ENCODE data around the gene FAM25A.
"Not testable (repeated sequence)": the region's sequence is repeated elsewhere in the genome, so short reads cannot be mapped to it uniquely, and the experiment has no call there.

Gene FAM25A

DNA sequence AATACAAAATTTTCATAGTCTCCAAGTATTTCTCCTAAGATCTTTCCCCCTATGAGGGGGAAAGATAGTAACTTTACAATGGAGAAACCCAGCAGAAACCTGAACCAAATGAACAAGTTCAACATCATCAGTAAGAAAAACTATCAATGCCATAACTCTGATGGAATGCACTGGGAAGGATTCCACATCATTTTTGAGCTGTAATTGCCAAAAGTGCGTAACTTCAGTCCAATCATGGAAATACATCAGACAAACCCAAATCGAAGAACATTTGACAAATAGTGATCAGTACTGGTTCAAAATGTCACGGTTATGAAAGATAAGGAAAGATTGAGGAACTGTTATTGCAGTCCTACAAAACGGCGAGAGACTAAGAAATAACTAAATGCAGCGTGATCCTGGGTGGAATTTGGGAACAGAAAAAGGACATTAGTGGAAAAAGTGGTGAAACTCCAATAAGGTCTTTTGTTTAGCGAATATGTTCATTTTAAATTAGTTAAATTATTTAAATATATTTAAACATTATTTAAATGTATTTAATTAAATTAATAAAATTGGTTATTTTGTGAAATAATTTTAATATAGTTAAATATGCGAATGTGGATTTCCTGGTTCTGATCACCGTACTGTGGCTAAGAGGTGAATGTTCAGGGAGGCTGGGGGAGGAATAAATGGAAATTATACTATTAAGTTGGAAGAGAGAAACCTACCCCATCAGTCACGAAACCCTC, 4.9 kb upstream of the FAM25A start:
- not testable (repeated sequence) for DNase-seq

DNA sequence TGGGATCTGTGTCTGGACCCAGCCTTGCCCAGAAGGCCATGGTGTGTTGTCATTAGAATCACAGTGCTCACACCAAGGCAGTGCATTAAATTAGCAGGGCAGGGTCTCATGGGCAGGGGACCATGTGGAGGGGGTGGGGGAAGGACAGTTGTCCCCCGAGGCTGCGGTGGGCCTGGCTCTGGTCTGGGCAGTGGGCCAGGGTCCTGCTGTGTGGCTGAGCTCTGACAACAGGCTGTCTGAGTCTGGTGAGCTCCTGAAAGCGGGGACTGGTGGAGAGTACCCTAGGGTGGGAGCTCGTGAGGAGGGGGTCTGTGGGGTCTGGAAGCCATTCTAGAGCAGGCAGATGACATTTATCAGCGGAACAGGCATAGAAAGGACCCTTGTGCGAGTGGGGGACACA, 2.0 kb upstream of the FAM25A start:
- DNase-seq = not testable (repeated sequence)

DNA sequence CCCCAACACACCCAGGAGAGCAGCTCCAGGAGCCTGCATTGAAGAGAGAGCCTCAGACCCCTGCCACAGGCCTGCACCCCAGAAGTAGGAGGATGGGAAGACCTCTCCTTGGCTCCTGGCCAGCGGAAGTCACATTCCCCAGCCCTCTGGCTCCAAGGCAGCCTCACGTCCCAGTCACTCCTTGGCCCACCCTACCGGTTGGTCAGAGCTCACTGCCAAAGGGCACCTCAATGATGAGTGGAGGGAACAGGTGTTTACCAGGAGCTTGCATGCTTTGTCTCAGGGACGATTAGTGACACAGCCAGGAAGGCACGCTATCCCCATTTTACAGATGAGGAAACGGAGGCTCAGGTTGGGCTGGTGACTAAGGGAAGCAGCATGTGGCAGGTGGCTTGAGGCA, 1.0 kb upstream of the FAM25A start:
- not testable (repeated sequence) for DNase-seq

DNA sequence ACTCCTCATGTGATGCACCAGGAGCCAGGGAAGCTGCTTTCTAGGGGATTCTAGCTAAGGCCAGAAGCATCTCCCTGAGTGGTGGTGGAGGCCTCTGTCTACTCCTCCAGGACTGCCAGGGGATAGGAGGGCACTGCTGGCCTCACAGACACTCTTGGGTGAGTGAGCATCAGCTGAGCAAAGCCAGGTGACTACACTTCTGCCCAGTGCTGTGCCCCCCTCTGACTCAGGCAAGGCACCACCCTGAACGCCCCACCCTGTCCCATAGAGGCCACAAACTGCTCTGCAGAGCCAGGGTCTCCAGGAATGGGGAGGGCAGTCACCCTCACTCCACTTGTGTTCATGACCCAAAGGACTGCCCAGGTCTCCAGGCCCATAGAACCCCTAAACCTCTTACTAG, 590 bp upstream of the FAM25A start:
- DNase-seq = not testable (repeated sequence)

DNA sequence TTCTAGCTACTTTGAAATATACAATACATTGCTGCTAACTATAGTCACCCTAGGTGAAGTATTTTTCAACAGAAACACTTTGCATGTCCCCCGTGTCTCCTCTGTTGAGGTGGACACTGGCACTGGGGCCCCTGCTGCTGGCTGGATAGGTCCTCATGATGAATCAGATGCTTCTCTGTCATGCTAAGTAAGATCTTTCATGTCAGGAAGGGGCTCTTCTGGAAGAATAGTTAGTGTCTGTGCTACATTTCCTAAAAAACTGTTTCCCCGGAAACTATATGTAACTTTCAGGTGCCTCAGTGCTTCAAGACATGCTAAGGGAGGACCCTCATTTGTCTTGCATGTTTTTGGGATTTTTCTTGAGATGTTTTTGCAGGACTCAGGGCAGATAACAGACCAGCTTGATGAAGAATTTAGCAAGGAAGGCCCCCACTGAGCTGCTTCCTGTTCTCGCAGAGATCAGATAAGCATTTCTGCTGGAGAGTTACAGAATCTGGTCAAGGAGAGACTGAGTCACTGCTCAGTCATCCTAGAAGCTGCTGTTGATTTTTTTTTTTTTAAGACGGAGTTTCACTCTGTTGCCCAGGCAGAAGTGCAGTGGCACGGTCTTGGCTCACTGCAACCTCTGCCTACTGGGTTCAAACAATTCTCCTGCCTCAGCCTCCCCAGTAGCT, 5.3 kb downstream of the FAM25A start:
- peak; percentile 76 for DNase-seq

DNA sequence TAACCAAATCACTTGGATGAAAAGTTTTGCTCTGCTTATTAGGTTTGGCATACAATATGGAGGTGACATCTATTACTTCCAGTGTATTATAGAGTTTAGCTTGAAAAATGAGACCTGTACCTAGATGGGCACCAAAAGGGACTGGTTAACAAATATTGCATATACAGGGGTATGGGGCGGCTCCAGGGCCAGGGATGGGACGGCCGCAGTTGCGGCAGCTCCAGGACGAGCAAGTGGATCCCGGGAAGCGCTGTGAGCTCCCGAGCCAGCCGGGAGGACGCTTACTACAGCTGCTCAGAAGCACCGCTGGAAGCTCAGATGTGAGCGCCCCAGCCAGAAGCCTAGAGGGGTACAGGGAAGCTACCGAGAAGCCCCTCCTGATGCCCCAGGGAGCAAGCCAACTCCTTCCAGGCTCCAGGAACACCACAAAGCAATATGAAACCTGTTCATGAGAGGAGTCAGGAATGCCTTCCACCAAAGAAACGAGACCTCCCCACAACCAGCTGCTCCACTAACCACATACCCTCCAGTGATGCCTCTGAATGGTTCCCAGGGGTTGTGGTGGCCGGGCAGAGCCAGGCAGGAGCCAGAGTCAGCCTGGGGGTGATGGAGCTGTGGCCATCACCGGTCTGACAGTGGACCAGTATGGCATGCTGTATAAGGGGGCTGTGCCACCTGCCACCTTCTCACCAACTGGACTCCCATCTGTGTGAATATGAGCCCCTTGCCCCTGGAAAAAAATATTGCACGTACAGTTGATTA, 6.8 kb downstream of the FAM25A start:
- not testable (repeated sequence) for DNase-seq

DNA sequence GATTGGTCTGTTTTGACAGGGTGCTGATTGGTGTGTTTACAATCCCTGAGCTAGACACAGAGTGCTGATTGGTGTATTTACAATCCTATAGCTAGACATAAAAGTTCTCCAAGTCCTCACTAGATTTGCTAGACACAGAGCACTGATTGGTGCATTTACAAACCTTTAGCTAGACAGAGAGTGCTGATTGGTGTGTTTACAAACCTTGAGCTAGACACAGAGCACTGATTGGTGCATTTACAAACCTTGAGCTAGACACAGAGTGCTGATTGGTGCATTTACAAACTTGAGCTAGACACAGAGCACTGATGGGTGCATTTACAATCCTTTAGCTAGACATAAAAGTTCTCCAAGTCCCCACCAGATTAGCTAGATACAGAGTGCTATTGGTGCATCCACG, 10.3 kb downstream of the FAM25A start:
- DNase-seq = not testable (repeated sequence)

DNA sequence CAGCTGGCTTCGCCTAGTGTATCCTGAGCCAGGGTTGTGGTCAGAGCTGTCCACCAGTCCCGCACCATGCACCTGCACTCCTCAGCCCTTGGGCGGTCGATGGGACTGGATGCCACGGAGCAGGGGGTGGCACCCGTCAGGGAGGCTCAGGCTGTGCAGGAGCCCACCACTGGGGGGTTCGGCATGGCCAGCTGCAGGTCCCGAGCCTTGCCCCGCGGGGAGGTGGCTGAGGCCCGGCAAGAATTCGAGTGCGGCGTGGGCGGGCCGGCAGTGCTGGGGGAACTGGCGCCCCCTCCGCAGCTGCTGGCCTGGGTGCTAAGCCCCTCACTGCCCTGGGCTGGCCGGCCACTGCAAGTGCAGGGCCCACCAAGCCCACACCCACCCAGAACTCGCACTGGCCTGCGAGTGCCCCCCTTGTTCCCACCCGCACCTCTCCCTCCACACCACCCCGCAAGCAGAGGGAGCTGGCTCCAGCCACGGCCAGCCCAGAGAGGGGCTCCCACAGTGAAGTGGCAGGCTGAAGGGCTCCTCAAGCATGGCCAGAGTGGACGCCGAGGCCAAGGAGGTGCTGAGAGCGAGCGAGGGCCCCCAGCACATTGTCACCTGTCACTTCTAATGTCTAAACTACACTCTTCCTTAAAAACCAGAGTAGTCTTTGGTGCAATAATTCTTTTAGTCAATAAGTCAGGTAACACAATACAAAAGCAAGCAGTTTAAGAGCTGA, 11.0 kb downstream of the FAM25A start:
- no peak for DNase-seq

DNA sequence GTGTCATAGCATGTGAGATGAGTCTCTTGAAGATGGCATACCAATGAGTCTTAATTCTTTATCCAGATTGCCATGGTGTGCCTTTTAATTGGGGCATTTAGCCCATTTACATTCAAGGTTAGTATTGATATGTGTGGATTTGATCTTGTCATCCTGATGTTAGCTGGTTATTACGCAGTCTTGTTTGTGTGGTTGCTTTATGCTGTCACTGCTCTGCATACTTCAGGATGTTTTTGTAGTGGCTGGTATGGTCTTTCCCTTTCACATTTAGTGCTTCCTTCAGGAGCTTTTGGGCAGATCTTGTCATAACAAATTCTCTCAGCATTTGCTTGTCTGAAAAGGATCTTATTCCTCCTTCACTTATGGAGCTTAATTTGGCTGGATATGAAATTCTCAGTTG, 16.5 kb downstream of the FAM25A start:
- no peak for DNase-seq

DNA sequence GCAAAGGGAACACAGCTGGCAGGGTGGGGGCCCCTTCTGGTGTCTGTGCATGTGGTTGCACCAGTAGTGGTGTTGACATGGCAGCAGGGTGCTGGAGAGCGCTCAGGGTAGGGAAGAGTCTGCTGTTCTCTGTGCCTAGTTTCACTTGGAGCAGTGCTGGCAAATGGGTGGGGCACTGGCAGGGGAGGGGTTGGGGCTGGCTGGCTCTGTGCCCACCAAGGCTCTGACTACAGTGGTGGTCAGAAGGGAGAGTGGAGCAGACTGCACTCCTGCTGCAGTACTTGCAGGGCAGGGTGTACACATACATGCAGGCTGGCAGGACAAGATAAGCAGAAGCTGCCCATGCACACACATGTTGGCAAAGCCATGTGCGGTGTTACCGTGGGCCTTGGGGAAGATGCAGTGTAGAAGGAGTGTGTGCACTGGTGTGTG, 18.2 kb downstream of the FAM25A start:
- DNase-seq = peak; percentile 83

DNA sequence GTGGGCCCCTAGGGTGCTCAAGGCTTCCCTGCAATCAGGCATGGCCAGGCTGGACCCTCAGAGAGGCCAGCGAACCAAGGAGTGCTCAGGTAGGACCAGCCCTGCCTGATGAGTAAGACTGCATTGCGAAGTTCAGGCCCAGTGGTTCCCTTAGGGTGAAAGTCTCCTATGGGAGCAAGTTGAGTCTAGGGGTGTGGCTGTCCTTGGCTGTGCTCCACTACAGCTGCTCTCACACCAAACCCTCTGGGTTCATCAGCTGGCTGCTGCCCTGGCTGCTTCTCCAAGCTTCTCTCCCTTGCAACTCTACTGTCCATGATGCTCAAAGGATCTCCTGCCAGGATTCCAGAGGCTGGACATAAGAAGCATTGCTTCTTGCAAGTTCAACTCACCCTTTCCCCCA, 18.7 kb downstream of the FAM25A start:
- DNase-seq = peak; percentile 35

DNA sequence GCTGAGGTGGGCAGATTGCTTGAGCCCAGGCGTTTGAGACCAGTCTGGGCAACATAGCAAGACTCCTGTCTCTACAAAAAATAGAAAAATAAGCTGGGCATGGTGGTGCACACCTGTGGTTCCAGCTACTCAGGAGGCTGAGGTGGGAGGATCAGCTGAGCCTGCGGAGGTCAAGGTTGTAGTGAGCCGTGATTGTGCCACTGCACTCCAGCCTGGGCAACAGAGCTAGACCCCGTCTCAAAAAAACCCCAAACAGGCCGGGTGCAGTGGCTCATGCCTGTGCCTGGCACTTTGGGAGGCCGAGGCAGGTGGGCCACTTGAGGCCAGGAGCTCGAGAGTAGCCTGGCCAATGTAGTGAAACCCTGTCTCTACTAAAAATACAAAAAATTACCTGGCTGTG, 23.5 kb downstream of the FAM25A start:
- DNase-seq = not testable (repeated sequence)

DNA sequence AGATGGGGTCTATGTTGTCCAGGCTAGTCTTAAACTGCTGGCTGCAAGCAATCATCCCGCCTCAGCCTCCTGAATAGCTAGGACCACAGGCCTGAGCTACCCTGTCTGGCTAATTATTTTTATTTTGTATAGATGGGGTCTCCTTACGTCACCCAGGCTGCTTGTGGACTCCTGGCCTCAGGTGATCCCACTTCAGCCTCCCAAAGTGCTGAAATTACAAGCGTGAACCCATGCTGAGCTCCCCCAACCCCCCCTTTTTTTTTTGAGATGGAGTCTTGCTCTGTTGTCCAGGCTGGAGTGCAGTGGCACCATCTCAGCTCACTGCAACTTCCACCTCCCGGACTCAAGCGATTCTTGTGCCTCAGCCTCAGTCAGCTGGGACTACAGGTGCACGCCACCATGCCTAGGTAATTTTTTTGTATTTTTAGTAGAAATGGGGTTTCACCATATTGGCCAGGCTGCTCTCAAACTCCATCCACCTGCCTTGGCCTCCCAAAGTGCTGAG, 25.4 kb downstream of the FAM25A start:
- DNase-seq = no peak

DNA sequence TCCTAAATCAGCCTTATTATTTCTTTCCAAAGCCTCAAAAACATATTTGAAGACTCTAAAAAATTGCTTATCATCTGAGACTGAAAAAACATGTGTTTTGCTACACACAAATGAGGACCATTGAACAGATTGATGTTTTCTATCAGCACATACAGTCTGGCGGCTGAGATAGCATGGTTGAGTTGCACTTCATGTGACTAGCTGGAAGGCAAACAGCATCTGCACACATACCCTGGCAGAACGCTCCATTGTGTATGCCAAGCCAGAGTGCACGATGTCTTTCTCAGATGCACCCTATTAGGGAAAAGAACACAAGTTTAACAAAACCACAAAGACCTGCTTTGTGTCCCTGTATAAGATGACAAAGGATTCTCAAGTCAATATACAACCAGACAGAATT, 33.0 kb downstream of the FAM25A start:
- DNase-seq = no peak

DNA sequence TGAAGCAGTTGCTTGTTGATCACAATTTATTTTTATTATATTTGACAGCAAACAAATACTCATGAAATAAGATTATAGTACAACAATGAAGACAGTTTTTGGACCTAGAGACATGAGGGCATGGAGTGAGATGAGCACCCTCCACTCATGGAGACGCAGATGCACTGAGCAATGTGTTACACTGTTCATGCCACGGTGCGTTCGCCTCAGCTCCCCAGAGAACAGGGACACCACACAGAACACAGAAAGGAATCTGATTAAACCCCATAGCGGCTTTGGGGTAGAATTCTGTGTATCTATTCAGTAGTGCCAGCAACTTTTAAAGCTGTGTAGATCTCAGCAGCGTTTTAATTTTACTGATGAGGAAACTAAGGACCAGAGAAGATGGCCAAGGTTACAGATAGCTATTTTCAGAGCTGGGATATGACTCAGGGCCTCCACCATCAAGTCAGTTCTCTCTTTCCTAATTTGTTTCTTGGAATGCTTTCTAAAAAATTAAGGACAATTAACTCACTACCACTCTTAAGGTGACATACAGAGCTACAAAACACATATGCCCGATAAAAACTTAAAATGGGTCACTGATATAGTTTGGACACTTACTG, 33.6 kb downstream of the FAM25A start:
- DNase-seq = no peak

DNA sequence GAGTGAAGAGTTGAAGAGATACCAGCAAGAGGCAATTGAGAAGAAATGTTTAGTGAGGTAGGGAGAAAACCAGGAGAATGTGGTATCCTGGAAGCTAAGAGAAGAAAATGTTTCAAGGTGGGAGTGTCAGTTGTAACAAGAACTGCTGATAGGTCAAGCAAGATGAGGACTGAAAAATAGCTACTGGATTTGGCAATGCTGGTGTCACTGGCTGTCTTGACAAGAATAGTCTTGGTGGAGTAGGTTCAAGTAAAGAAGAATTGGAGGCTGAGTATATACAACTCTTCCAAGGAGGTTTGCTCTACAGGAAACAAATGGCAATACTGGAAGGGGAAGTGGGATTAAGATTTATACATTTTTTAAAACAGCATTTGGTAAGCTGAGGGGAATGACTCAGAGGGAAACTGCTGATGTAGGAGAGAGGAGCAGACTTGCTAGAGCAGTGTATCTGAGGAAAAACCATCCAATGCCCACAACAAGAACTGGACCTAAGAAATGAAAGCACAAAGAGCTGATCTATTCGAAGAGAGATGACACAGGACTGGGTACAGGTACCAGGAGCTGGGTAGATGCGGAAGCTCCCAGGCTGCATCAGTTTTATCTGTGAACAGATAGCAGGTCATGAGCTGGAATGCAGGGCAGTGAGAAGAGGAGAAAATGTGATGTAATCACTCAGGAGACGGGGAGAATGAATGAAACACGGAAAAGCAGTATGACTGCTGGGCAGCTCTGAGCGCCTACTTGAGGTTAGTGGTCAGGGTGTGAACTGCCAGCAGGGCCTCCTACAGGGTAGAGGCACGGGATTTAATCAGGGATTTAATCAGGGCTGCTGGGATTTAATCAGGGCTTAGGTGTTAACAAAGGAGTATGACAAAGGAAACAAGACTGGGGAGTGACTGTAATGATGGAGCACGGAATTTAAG, 34.5 kb downstream of the FAM25A start:
- DNase-seq = peak; percentile 28

DNA sequence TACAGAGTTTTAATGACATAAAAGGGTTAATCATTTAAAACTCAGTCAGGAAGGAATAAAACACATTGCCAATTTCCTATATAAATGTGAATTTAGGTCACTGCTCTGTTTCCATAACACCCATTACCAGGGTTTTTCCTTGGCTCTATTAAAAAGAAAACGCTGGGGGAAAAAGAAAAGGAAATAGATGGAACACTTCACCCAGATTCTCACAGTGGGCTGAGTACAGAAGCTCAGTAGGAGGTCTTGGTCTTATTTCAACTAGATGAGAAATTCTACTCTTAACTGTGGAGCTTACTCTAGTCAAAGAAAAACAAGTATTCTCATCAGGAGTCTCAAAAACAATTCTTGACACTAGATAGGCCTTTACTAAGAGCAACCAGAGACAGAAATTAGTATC, 38.1 kb downstream of the FAM25A start:
- DNase-seq = no peak

DNA sequence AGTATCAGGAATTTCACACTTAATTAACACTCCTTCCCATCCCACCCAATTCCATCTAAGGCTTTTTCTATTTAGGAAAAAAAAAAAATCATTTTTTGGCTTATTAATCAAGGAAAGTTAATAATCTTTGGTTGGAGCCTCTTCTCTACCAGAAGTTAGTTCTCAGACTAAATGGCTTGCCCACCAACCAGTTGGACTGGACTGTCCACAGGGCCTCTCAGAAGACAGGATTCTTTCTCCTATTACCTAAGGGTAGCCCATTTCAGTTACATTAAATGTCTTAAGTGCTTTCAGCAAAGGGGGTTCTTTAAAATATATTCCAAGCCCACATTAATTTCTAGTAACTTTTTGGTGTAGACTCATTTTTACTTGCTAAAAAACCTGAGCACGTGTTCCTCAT, 39.3 kb downstream of the FAM25A start:
- DNase-seq = no peak

DNA sequence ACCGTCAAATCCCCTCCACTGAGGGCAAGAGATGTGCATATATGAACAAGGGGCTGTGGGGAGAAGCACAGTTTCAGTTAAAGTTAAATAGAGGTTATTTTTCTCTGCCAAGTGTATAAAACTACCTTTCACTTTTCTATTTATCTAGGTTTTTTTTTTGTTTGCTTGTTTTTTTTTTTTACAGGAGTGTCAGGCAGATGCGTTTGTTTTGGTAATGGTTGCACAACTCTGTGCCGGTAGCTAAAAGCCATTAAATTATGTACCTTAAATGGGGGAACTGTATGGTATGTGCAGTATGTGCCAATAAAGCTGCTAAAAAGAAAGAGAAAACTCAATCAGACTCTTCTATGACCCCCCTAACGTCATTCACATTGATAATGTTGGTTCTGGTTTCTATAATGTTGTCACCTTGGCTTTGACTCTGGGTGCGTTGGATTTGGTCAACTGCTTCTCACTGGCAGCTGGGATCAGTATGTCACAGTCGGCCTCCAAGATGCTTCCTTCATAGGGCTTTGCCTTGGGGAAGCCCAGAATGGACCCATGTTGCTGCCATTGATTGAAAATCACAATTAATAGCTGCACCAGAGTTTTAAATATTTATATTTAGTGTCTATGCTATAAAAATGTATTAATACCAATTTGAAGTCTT, 40.3 kb downstream of the FAM25A start:
- no peak for DNase-seq

DNA sequence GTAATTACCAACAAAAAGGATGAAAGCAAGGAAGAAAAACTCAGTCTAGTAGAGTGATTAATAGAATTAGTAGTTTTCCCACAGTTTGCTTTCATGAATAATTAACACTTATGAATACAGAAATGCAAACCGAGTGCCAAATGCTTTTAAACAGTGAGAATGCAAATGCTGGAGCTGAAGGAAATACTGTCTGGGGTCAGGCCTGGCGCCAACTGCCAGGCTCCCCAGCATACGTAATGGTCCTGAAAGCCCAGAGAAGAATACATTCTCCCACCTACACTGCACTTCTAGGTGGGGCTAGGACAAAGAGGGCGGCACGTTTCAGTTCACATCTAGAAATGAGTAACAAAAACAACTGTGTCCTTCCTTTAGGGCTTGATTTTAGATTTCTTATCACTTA, 44.6 kb downstream of the FAM25A start:
- DNase-seq = no peak

DNA sequence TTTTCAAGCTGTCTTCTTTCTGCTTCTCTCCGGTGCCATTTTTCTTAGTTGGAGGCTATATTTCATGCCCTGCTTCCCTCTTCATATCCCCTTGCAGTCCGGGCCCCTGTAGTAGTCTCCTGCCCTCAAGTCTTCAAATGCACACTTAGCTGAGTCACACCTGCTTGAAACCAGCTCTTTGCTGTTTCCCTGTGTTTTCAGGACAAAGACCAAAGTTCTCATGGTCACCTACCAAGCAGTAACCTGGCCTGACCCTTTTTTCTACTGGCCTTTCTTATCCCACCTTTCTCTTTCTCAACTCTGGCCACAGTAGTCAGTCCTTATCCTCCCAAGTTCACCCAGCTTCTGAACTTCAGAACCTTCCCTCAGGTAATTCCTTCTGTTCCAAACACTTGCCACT, 46.1 kb downstream of the FAM25A start:
- no peak for DNase-seq
